Endothelial cell of umbilical vein (primary cell): ENCODE data around the gene SEC22A. TPM values are rescaled to one million over a fixed set of nuclear protein-coding genes. Genes with fewer than 3 reads are reported as not detected.

ENCODE experiments used
- BruUV-seq: library from RNA; stranded (reverse); fragments of 400-500 nt; replicated peaks from 2 replicates; lab custom pipeline; 2021; lab: Mats Ljungman, UMichigan
- CTCF ChIA-PET: fragments of 300-600, 350-600 bp; sonication (Branson Sonifier 250); formaldehyde crosslinking; loops from one replicate; lab custom pipeline; 2021; ENCODE audit warnings: antibody characterized with exemption, inconsistent platforms; lab: Charles Lee
- POLR2A ChIA-PET: fragments of 300-600, 350-600 bp; sonication (Branson Sonifier 250); formaldehyde crosslinking; loops from one replicate; lab custom pipeline; 2021; ENCODE audit warnings: antibody characterized with exemption, inconsistent platforms; lab: Charles Lee
- DNase-seq: peaks from one replicate; pipeline ENCODE4 v3.0.0-alpha.2; 2011; ENCODE audit warnings: low read depth, low spot score
- FAIRE-seq: peaks from 2 replicates; lab custom pipeline; 2011; peaks lifted over from hg19 to GRCh38; lab: Jason Lieb, UNC
- H2AFZ ChIP-seq: 2 replicates; pipeline ENCODE4 v1.6.0; 2012; ENCODE audit warnings: low read depth, low read length, control low read depth, inconsistent platforms
- H3K27ac ChIP-seq: 2 replicates; pipeline ENCODE4 v1.5.1; 2011; ENCODE audit warnings: low read depth, mild to moderate bottlenecking, control low read depth, low read length, moderate library complexity; ENCODE audit not compliant: insufficient read depth
- H3K27me3 ChIP-seq, 2 experiments: 2 replicates each; pipeline versions ENCODE4 v1.6.0 to v1.6.1; 2011; ENCODE audit warnings: low read length in 2 of 2, mixed read lengths in 1 of 2; ENCODE audit not compliant: control insufficient read depth in 2 of 2, insufficient read depth in 2 of 2
- H3K36me3 ChIP-seq, 2 experiments: 2 replicates in 1 of 2; 3 replicates in 1 of 2; pipeline ENCODE4 v1.5.1; 2011; ENCODE audit warnings: low read length in 2 of 2, mild to moderate bottlenecking in 1 of 2, moderate library complexity in 1 of 2; ENCODE audit not compliant: control insufficient read depth in 2 of 2, insufficient read depth in 2 of 2; ENCODE audit errors: extremely low read depth in 1 of 2
- H3K4me1 ChIP-seq: 3 replicates; pipeline ENCODE4 v1.5.1; 2011; ENCODE audit warnings: mild to moderate bottlenecking, low read length; ENCODE audit not compliant: control insufficient read depth, insufficient read depth; ENCODE audit errors: extremely low read depth
- H3K4me2 ChIP-seq: 2 replicates; pipeline ENCODE4 v1.6.1; 2011; ENCODE audit warnings: low read length, control low read depth, mixed read lengths; ENCODE audit not compliant: insufficient read depth
- H3K4me3 ChIP-seq, 3 experiments: fragments of 200-600 bp in 1 of 3; sonication (generic), shearing (Covaris generic) in 1 of 3; replicated peaks in 1 of 3; 2 replicates each; pipeline ENCODE4 v1.5.1; 2011 to 2016; ENCODE audit warnings: control low read depth in 3 of 3, low read length in 3 of 3, mild to moderate bottlenecking in 2 of 3, inconsistent platforms in 1 of 3, low read depth in 1 of 3, moderate library complexity in 1 of 3; ENCODE audit not compliant: insufficient read depth in 1 of 3
- H3K79me2 ChIP-seq: 2 replicates; pipeline ENCODE4 v1.6.0; 2012; ENCODE audit warnings: low read length, inconsistent platforms; ENCODE audit not compliant: control insufficient read depth, insufficient read depth
- H3K9ac ChIP-seq: replicated peaks from 2 replicates; pipeline ENCODE3; 2011; ENCODE audit warnings: low read length, control low read depth; ENCODE audit not compliant: insufficient read depth; ENCODE audit errors: extremely low read depth
- H3K9me1 ChIP-seq: replicated peaks from 3 replicates; pipeline ENCODE4 v1.6.0; 2011; ENCODE audit warnings: mild to moderate bottlenecking, low read length; ENCODE audit not compliant: control insufficient read depth, insufficient read depth; ENCODE audit errors: extremely low read depth
- H3K9me3 ChIP-seq: replicated peaks from 2 replicates; pipeline ENCODE4 v1.5.1; 2012; ENCODE audit warnings: low read length, inconsistent platforms; ENCODE audit not compliant: control insufficient read depth, insufficient read depth
- H4K20me1 ChIP-seq: replicated peaks from 2 replicates; pipeline ENCODE3; 2011; ENCODE audit warnings: mild to moderate bottlenecking, low read length; ENCODE audit not compliant: control insufficient read depth, insufficient read depth; ENCODE audit errors: extremely low read depth
- FOS ChIP-seq: IDR thresholded peaks from 2 replicates; pipeline ENCODE4 v1.6.1; 2011; ENCODE audit warnings: mild to moderate bottlenecking, low read length, moderate library complexity, borderline replicate concordance; ENCODE audit not compliant: insufficient read depth
- JUN ChIP-seq: IDR thresholded peaks from 2 replicates; pipeline ENCODE4 v1.6.1; 2011; ENCODE audit warnings: borderline replicate concordance, low read depth; ENCODE audit not compliant: insufficient read length, insufficient read depth
- dilution Hi-C: fragments of 300-500 bp; cut with MboI; formaldehyde crosslinking; loops from one replicate; pipeline ENCODE4 v1.15.0; 2019; ENCODE audit warnings: low sequenced_read_pairs; ENCODE audit not compliant: extremely low pct_ligation_motif_present
- intact Hi-C: fragments of 100-400 bp; cut with micrococcal nuclease; formaldehyde crosslinking; loops from one replicate; pipeline ENCODE4 v1.10.0; 2022
- polyA plus RNA-seq, 4 experiments: library from polyadenylated mRNA; depleted of rRNA in 3 of 4; stranded (reverse) in 3 of 4; unstranded in 1 of 4; fragments of >200 nt; gene quantifications; 2 replicates each; pipeline versions ENCODE4 v1.2.1 to v1.2.3, GENCODE V29; 2011 to 2012; ENCODE audit warnings: missing spikeins in 1 of 4
- total RNA-seq: library from RNA; stranded (reverse); gene quantifications from 2 replicates; pipeline ENCODE4 v1.2.3, GENCODE V29; 2021
- TF ChIP-seq, protein P1 (sequence below), 2 donors: IDR thresholded peaks; 1 replicate in 1 of 2; 2 replicates in 1 of 2; pipeline ENCODE4 v1.5.1; 2011; ENCODE audit warnings: low read length in 2 of 2, mild to moderate bottlenecking in 2 of 2, moderate library complexity in 2 of 2, control low read depth in 1 of 2, inconsistent platforms in 1 of 2, low read depth in 1 of 2; ENCODE audit not compliant: insufficient read depth in 1 of 2; ENCODE audit errors: extremely low read depth in 1 of 2

SEC22A gene
- total and polyA plus RNA-seq, 2 donors (not counting 3 experiments of a cell fraction or from before 2014, with no cell fraction given) = 20.1 to 26.8 TPM

GRCh38 chr3:123292321-123293310 lies 90.9 kb downstream of the SEC22A start:
- no peaks in the 10 kb centered on the region for H4K20me1 ChIP-seq
- intact Hi-C loops (no loop called here), dilution Hi-C loops (no loop called here)
- FAIRE-seq = no peak
- no peak overlapping the region for H3K27ac ChIP-seq
- POLR2A ChIA-PET = interaction anchor here (0.6 kb wide), 1 partner anchor 133 kb away, joined by 6 read pairs; no protein-coding TSS in a partner anchor
- no TSS peak for BruUV-seq
- H3K27me3 ChIP-seq = no peaks in the 10 kb centered on the region
- H3K79me2 ChIP-seq = no peaks in the 10 kb centered on the region
- no peak overlapping the region for H2AFZ ChIP-seq
- no peak overlapping the region for H3K9ac ChIP-seq
- CTCF ChIA-PET = interaction anchor here (0.6 to 0.9 kb wide), 2 partner anchors 37 to 65 kb away, joined by 3 read pairs; no protein-coding TSS in a partner anchor
- no peaks in the 10 kb centered on the region for H3K9me1 ChIP-seq
- no peaks in the 10 kb centered on the region for H3K9me3 ChIP-seq
- no peak overlapping the region for H3K4me2 ChIP-seq
- H3K36me3 ChIP-seq = no peaks in the 10 kb centered on the region
- H3K4me1 ChIP-seq = no peaks in the 10 kb centered on the region
- TF ChIP-seq, protein P1, sequence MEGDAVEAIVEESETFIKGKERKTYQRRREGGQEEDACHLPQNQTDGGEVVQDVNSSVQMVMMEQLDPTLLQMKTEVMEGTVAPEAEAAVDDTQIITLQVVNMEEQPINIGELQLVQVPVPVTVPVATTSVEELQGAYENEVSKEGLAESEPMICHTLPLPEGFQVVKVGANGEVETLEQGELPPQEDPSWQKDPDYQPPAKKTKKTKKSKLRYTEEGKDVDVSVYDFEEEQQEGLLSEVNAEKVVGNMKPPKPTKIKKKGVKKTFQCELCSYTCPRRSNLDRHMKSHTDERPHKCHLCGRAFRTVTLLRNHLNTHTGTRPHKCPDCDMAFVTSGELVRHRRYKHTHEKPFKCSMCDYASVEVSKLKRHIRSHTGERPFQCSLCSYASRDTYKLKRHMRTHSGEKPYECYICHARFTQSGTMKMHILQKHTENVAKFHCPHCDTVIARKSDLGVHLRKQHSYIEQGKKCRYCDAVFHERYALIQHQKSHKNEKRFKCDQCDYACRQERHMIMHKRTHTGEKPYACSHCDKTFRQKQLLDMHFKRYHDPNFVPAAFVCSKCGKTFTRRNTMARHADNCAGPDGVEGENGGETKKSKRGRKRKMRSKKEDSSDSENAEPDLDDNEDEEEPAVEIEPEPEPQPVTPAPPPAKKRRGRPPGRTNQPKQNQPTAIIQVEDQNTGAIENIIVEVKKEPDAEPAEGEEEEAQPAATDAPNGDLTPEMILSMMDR (IDR thresholded peaks at IDR 0.05; ENCODE audit: extremely low read depth in 1 of 2, insufficient read depth in 1 of 2, low read depth in 1 of 2, low read length in 2 of 2) = no peak
- TF ChIP-seq JUN (no peak), FOS (no peak)
- DNase-seq = no peak
- H3K4me3 ChIP-seq = no peak overlapping the region
